ENCODE results near the gene LRRC8D. TPM values are rescaled to one million over a fixed set of nuclear protein-coding genes. Genes with fewer than 3 reads are reported as not detected.

The LRRC8D gene
- total RNA-seq, 1 experiment from 2014 or later = 15.0 TPM

DNA sequence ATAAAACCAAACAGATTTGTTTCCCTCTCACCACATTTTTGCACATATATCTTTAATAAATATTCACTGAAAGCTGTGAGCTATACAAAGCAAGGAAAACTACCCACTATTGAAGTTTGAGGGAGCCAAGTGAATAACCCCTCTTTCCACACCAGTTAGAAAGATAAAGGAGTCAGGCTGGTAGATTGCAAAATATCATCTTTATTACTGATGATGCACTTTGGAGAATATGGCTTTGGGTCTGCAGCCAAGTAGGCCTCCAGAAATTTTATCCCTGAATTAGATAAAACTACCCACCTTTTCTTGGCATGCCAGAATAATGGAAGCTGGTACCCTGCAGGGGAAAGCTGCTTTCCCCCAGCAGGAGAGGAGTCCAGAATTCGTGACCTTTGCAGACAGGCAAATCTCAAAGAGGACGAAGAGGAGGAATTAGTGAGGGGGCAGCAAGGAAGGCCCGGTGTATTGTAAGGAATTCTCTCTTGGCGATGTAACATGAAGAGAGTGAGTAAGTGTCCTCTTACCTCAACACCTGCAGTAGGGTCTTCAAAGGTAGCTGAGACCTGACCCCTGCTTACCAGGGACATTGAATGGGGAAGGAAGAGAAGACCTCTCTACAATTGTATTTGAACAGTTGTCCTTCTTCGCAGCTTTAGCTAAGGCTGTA, 84.7 kb downstream of the LRRC8D start:
- H3K27me3 ChIP-seq (ENCODE audit: insufficient read depth, low read length) = no peaks in the 10 kb centered on the region
- intact Hi-C loops (cut with micrococcal nuclease) = no loop called here
- H2AFZ ChIP-seq (ENCODE audit: low read depth, low read length, poor library complexity, severe bottlenecking) = no peak overlapping the region
- RAD21 ChIA-PET (ENCODE audit: low non-redundant PET in 1 of 2, low total read pairs in 2 of 2, uncharacterized antibody in 2 of 2, unreplicated experiment in 2 of 2) = no interaction called here
- H3K4me2 ChIP-seq (ENCODE audit: low read length) = no peak overlapping the region
- no peaks in the 10 kb centered on the region for H4K20me1 ChIP-seq (ENCODE audit: insufficient read depth)
- H3K36me3 ChIP-seq (ENCODE audit: control insufficient read depth in 1 of 2, insufficient read depth in 2 of 2, low read length in 2 of 2) = no peaks in the 10 kb centered on the region
- peaks cover 9 to 35% of the 10 kb centered on the region in 2 experiments for H3K4me1 ChIP-seq (ENCODE audit: control insufficient read depth in 1 of 2, insufficient read depth in 2 of 2, low read length in 2 of 2)
- no peaks in the 10 kb centered on the region for H3K9me3 ChIP-seq (ENCODE audit: control insufficient read depth in 1 of 2, insufficient read depth in 1 of 2, low read depth in 1 of 2, low read length in 2 of 2)
- no TSS peak for BruUV-seq (replicated peaks)
- no peaks in the 10 kb centered on the region for H3K79me2 ChIP-seq (ENCODE audit: insufficient read depth, low read length)
- no peaks in the 10 kb centered on the region for H3K9me2 ChIP-seq (ENCODE audit: insufficient read depth)
- TF ChIP-seq CBX3 (IDR thresholded peaks at IDR 0.05; ENCODE audit: low read depth) = no peak
- TF ChIP-seq CEBPB (IDR thresholded peaks at IDR 0.05; ENCODE audit: low read depth) = no peak
- no peak for TF ChIP-seq POLR2AphosphoS5 (IDR thresholded peaks at IDR 0.05; ENCODE audit: low read depth, low read length)
- no peak for TF ChIP-seq EGR1 (IDR thresholded peaks at IDR 0.05; ENCODE audit: low read depth)
- no peak for TF ChIP-seq FOSL1 (IDR thresholded peaks at IDR 0.05; ENCODE audit: low read depth)
- TF ChIP-seq EZH2 (IDR thresholded peaks at IDR 0.05) = no peak
- TF ChIP-seq, protein P1, sequence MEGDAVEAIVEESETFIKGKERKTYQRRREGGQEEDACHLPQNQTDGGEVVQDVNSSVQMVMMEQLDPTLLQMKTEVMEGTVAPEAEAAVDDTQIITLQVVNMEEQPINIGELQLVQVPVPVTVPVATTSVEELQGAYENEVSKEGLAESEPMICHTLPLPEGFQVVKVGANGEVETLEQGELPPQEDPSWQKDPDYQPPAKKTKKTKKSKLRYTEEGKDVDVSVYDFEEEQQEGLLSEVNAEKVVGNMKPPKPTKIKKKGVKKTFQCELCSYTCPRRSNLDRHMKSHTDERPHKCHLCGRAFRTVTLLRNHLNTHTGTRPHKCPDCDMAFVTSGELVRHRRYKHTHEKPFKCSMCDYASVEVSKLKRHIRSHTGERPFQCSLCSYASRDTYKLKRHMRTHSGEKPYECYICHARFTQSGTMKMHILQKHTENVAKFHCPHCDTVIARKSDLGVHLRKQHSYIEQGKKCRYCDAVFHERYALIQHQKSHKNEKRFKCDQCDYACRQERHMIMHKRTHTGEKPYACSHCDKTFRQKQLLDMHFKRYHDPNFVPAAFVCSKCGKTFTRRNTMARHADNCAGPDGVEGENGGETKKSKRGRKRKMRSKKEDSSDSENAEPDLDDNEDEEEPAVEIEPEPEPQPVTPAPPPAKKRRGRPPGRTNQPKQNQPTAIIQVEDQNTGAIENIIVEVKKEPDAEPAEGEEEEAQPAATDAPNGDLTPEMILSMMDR (IDR thresholded peaks at IDR 0.05 in 2 of 3, conservative IDR thresholded peaks at IDR 0.05 in 1 of 3; ENCODE audit: borderline replicate concordance in 1 of 3, insufficient read depth in 1 of 3, low read depth in 2 of 3, low read length in 2 of 3) = no peak
- TF ChIP-seq JUND (IDR thresholded peaks at IDR 0.05) = no peak
- TF ChIP-seq ELF1 (IDR thresholded peaks at IDR 0.05; ENCODE audit: borderline replicate concordance, low read depth) = no peak
- no peak for TF ChIP-seq POLR2A (IDR thresholded peaks at IDR 0.05; ENCODE audit: borderline replicate concordance, extremely low read depth, insufficient read depth, insufficient read length)
- TF ChIP-seq, protein P2, sequence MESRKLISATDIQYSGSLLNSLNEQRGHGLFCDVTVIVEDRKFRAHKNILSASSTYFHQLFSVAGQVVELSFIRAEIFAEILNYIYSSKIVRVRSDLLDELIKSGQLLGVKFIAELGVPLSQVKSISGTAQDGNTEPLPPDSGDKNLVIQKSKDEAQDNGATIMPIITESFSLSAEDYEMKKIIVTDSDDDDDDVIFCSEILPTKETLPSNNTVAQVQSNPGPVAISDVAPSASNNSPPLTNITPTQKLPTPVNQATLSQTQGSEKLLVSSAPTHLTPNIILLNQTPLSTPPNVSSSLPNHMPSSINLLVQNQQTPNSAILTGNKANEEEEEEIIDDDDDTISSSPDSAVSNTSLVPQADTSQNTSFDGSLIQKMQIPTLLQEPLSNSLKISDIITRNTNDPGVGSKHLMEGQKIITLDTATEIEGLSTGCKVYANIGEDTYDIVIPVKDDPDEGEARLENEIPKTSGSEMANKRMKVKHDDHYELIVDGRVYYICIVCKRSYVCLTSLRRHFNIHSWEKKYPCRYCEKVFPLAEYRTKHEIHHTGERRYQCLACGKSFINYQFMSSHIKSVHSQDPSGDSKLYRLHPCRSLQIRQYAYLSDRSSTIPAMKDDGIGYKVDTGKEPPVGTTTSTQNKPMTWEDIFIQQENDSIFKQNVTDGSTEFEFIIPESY (IDR thresholded peaks at IDR 0.05; ENCODE audit: extremely low read depth, insufficient replicate concordance, low read length) = no peak
- no peak for TF ChIP-seq TCF7L2 (IDR thresholded peaks at IDR 0.05; ENCODE audit: borderline replicate concordance, extremely low read depth, insufficient read depth, insufficient read length)
- TF ChIP-seq ZNF274 (IDR thresholded peaks at IDR 0.05; ENCODE audit: low read depth, low read length) = no peak
- no peak for TF ChIP-seq SIN3A (IDR thresholded peaks at IDR 0.05; ENCODE audit: low read depth)
- no peak for TF ChIP-seq ZFX (IDR thresholded peaks at IDR 0.05)
- TF ChIP-seq SP1 (IDR thresholded peaks at IDR 0.05; ENCODE audit: low read depth) = no peak
- no peak for TF ChIP-seq RAD21 (IDR thresholded peaks at IDR 0.05; ENCODE audit: low read depth)
- CTCF ChIA-PET = no interaction called here
- ATAC-seq (no peak), DNase-seq (ENCODE audit: low read depth, low spot score) (no peak)
- no peak overlapping the region for H3K4me3 ChIP-seq (replicated peaks in 1 of 2; ENCODE audit: low read depth in 1 of 2, low read length in 2 of 2)
- no peak overlapping the region for H3K9ac ChIP-seq (ENCODE audit: low read length)
- H3K27ac ChIP-seq (ENCODE audit: low read depth, low read length) = no peak overlapping the region
- POLR2A ChIA-PET = no interaction called here

All from HCT116 (cell line).